AG09319 (cell line): ENCODE data around the gene PMP22.

Experiments
- DNase-seq: peaks from one replicate; pipeline ENCODE4 v3.0.0-alpha.2; 2010; ENCODE audit warnings: low read depth; ENCODE audit errors: extremely low read depth
- CTCF ChIP-seq: IDR thresholded peaks from 2 replicates; pipeline ENCODE4 v1.5.1; 2011; ENCODE audit warnings: low read depth, mild to moderate bottlenecking, inconsistent platforms, low read length, moderate library complexity

The PMP22 gene

GRCh38 chr17:15268461-15268860 lies 3.3 kb upstream of the PMP22 start:
- TF ChIP-seq CTCF = no peak
- no peak for DNase-seq

GRCh38 chr17:15267996-15268395 lies 2.9 kb upstream of the PMP22 start:
- DNase-seq = no peak

DNA sequence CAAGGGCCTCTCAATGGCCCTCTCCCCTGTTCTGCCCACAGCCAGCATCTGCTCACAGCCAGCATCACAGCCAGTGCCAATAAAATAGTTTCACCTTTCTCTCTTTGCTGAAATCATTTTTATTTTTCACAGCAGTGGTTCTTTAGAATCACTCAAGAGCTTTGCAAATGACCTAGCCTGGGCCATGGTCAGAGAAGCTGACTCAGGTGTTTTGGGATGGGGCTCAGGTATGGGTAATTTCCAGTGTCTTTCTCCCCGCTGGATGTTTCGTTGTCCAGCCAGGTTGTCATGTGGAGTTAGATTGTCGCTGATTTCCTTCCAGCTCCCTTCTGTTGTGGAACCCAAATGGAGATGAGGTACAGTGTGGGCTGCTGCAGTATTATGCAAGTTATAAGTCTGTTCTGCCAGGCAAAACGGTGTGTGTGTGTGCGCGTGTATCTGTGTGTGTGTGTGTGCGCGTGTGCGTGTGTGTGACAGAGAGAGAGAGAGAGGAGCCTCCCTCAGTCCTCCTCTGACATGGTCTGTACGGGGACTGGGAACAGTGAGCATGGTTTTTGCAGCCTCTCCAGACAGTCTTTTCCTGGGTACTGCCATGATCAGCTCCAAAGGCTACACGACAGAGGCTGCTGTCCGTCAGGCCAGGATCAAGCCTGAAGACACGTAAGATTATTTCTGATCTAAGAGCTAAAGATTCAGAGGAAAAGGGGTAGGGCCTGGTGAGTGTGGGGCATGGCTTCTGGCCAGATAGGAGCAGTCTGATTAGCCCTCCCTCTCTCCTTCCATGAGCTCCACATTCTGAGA lies 1.4 kb upstream of the PMP22 start:
- no peak for TF ChIP-seq CTCF
- no peak for DNase-seq

More at GRCh38 chr17:15267996-15268395, 2.9 kb upstream of the PMP22 start:
- no peak for TF ChIP-seq CTCF

DNA sequence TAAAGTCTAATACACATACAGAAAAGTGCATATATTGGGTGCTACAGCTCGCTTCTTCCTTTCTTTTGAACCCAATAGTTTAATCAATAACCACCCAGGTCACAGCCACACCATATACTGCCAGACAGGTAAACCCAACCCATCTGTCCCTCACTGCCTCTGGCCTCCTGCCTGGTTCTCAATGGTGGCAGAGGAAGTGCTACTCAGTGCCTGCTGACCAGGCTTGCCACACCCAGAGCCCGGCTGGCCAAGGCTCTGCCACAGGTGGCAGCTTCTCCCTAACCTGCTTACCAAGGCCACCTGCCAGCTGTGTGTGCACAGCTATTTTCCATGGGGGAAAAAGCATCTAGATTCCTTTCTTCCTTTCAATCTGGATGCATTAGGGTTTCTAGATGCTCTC lies 584 bp downstream of the PMP22 start:
- no peak for DNase-seq
- no peak for TF ChIP-seq CTCF

- DNase-seq = no peak
- TF ChIP-seq CTCF = no peak
Measured at GRCh38 chr17:15263680-15264079, 1.4 kb downstream of the PMP22 start.

DNA sequence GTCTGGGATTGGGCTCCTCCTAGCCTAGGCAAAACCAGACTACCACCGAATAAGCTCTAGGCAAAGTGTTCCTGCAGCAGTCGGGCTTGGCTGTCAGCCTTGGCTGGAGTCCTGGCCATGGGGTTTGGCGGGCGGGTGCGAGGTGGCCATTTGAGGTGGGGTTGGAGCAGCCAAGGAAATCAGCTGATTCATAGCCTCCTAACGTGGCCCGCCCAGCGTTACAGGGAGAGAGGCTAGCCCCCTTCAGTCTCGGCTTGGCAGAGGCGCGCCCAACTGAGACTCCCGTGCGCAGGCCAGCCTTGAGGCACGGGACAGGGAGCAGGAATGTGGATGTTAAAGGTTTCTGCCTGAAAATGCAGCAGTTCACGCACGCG lies 1.9 kb downstream of the PMP22 start:
- DNase-seq = peak; percentile 75
- no peak for TF ChIP-seq CTCF

DNA sequence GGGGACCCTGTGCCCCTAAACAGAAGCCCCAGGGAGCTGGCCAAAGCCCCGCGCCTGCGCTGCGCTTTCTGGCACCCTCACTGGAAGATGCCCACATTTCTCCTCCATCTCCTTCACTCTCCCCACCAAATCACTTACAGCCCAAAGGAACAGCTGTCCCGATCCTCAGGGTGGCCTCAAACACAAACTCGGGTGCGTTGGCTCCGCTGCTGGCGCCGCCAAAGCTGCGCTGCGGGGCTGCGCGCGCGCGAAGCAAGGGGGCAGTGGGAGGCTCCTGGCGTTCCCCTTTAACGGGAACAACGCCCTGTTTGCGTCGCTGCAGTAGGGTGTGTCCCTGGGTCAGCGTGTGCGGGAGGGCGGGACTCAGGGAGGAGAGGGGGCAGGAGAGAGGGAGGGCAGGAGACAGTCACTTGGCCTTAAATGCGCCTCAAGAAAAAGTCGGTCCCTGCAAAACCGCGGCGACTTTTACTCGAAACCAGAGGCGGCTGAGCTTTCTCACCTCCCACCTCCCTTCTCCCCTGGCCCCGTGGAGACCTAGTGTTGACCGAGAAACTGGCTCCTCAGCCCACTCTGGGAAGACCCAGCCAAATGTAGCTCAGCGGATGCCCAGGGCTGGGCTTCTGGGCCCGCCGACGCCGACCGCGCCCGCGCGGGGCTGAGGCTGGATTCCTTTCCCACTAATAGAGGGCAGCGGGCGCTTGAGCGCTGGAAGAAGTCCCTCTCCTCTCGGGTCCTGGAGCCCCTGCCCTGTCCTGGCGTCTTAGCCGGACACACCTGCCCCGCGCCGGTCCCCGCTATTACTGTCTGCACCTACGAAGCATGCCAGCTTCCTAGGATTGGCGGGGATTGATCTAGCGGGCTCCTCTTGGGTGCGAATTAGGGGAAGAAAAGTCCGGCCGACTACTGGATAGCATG lies 2.6 kb downstream of the PMP22 start:
- DNase-seq = peak; percentile 83
- peak; percentile 39 for TF ChIP-seq CTCF
